ENCODE data around the gene DNAAF3. TPM values are rescaled to one million over a fixed set of nuclear protein-coding genes. Genes with fewer than 3 reads are reported as not detected.

Gene DNAAF3
- total RNA-seq, 4 donors from 2014 or later: 0.83 TPM; not detected in 3

DNA sequence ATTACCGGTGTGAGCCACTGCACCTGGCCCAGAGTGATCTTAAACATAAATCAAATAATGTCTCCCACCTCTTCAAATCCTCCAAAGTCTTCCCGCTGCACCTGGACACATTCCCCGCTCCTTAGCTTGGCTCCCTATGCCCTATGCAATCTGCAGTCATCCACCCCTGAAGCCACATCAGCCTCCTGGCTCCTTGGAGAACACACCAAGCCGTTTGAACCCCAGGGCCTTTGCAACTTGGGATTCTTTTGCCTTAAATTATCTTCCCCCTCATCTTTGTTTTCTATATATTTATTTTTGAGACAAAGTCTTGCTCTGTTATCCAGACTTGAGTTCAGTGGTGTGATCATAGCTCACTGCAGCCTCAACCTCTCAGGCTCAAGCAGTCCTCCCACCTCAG, 2.7 kb upstream of the DNAAF3 start:
- TF ChIP-seq POLR2A (IDR thresholded peaks at IDR 0.05; ENCODE audit: low read depth) (no peak), EP300 (IDR thresholded peaks at IDR 0.05) (no peak), POLR2AphosphoS5 (IDR thresholded peaks at IDR 0.05) (no peak)
- TF ChIP-seq, protein P1, sequence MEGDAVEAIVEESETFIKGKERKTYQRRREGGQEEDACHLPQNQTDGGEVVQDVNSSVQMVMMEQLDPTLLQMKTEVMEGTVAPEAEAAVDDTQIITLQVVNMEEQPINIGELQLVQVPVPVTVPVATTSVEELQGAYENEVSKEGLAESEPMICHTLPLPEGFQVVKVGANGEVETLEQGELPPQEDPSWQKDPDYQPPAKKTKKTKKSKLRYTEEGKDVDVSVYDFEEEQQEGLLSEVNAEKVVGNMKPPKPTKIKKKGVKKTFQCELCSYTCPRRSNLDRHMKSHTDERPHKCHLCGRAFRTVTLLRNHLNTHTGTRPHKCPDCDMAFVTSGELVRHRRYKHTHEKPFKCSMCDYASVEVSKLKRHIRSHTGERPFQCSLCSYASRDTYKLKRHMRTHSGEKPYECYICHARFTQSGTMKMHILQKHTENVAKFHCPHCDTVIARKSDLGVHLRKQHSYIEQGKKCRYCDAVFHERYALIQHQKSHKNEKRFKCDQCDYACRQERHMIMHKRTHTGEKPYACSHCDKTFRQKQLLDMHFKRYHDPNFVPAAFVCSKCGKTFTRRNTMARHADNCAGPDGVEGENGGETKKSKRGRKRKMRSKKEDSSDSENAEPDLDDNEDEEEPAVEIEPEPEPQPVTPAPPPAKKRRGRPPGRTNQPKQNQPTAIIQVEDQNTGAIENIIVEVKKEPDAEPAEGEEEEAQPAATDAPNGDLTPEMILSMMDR (IDR thresholded peaks at IDR 0.05): no peak
- no peak for DNase-seq (ENCODE audit: extremely low spot score)
- Histone ChIP-seq H3K4me1 (peaks cover 17 to 35% (median 30%) of the 10 kb centered on the region in 4 donors), H3K27ac (replicated peaks in 1 of 4) (no peak overlapping the region), H3K9me3 (no peaks in the 10 kb centered on the region), H3K4me3 (no peak overlapping the region), H3K27me3 (peaks cover 0 to 100% (median 74%) of the 10 kb centered on the region in 4 donors), H3K36me3 (no peaks in the 10 kb centered on the region)
- intact Hi-C loops (cut with DNase I): no loop called here
- WGBS: 77% methylated on average over 4 of the region's 4 CpGs

DNA sequence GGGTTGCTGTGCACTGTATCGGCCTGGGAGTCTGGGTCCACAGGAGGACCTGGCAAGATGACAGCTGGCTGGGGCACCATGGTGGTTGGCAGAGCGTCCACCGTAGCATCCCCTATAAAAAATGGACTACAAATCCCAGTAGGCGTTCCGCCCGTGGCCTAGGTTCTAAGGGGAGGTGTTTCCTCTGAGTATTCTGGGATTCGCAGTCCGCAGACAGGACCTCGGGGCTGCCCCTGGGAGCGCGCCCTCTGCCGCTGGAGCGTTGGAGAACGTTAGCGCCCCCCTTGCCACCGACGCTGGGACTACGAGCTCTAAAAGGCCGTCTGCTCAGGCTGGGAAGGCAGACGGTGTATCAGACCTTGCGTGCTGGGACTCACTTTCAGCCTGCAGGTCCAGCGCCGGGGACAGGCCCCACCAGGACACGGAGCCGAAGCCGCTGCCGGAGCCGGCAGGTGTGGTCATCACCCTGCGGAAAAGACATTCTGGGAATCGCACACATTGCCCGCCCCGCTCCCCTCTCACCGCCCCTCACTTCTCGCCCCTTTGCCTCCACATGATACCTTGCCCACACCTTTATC, 372 bp downstream of the DNAAF3 start:
- DNase-seq (ENCODE audit: extremely low spot score): no peak
- peak overlapping the region in 1 of 4 donors; percentile 36 for H3K27ac ChIP-seq (replicated peaks in 1 of 4)
- WGBS: 0% methylated on average over 5 of the region's 34 CpGs

DNA sequence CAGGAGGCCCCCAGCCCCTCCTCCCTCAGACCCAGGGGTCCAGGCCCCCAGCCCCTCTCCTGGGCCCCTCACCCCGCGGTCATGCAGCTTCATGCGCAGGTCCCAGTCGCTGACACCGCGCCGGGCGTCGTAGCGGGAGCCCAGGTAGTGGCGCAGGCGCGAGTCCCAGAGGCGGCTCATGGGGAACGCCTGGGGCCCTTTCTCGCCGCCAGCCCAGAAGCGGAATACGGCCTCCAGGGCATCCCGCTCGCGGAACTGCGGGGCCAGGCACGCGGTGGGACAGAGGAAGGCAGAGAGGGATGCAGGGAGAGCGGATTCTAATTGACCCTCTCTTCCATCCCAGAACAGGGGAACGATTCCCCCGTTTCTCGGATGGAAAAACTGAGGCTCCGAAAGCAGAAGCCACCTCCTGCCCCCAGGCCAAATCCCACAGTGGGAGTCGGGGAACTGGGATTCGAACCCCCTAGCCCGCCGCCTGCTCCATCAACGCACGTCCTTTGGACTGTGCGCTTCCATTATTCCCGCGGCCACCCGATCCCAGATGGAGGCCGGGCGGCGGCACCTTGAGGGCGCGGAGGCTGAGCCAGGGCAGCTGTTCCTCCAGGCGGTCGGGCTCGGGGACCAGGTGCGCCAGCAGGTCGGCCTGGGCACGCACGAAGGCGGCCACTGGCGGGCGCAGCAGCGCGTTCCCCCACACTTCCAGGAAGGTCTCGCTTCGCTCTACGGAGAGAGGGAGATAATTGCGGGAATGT, 4.7 kb downstream of the DNAAF3 start:
- WGBS: 20% methylated on average over 45 of the region's 61 CpGs

More for the DNA sequence above, 372 bp downstream of the DNAAF3 start:
- H3K36me3 ChIP-seq: no peaks in the 10 kb centered on the region
- H3K27me3 ChIP-seq: peaks cover 3 to 100% (median 67%) of the 10 kb centered on the region in 4 donors
- TF ChIP-seq, protein P1 (IDR thresholded peaks at IDR 0.05): no peak
- TF ChIP-seq EP300 (IDR thresholded peaks at IDR 0.05): no peak
- no peak for TF ChIP-seq POLR2AphosphoS5 (IDR thresholded peaks at IDR 0.05)
- TF ChIP-seq POLR2A (IDR thresholded peaks at IDR 0.05; ENCODE audit: low read depth): no peak
- peak overlapping the region; percentile 36 to 60 (median 44) for H3K4me3 ChIP-seq
- H3K4me1 ChIP-seq: peaks cover 6 to 24% (median 18%) of the 10 kb centered on the region in 4 donors
- H3K9me3 ChIP-seq: no peaks in the 10 kb centered on the region
- intact Hi-C loops (cut with DNase I): no loop called here

DNA sequence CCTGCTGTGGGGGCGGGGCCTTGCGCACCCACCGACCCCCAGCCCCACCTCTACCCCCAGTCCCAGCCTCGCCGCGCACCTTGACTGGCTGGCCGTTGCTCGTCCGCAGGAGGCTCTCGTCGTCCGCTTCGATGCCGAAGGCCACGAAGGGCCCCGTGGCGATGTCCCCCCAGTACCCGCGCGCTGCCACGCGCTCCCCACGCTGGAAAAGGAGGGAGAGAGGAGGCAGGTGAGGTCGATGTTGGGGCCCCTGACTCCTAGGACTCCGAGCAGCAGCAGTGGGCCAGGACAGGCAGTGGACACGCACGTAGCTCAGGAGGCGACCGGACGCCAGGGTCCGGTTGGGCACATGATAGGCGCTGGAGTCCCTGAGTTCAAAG, 5.4 kb downstream of the DNAAF3 start:
- no peak for DNase-seq (ENCODE audit: extremely low spot score)
- intact Hi-C loops (cut with DNase I): no loop called here
- no peak overlapping the region for H3K27ac ChIP-seq (replicated peaks in 1 of 4)
- H3K9me3 ChIP-seq: no peaks in the 10 kb centered on the region
- no CpG with 5 or more reads among the region's 32 CpGs for WGBS
- no peak for TF ChIP-seq POLR2AphosphoS5 (IDR thresholded peaks at IDR 0.05)
- TF ChIP-seq POLR2A (IDR thresholded peaks at IDR 0.05; ENCODE audit: low read depth): no peak
- TF ChIP-seq EP300 (IDR thresholded peaks at IDR 0.05): no peak
- TF ChIP-seq, protein P1 (IDR thresholded peaks at IDR 0.05): no peak
- H3K27me3 ChIP-seq: peaks cover 3 to 100% (median 65%) of the 10 kb centered on the region in 4 donors
- no peaks in the 10 kb centered on the region for H3K36me3 ChIP-seq
- peaks cover 15 to 33% (median 27%) of the 10 kb centered on the region in 4 donors for H3K4me1 ChIP-seq
- H3K4me3 ChIP-seq: no peak overlapping the region

More for the DNA sequence above, 4.7 kb downstream of the DNAAF3 start:
- no peak for DNase-seq (ENCODE audit: extremely low spot score)
- Histone ChIP-seq H3K4me3 (no peak overlapping the region), H3K36me3 (no peaks in the 10 kb centered on the region), H3K27me3 (peaks cover 3 to 100% (median 65%) of the 10 kb centered on the region in 4 donors), H3K27ac (replicated peaks in 1 of 4) (no peak overlapping the region), H3K9me3 (no peaks in the 10 kb centered on the region), H3K4me1 (peaks cover 16 to 33% (median 27%) of the 10 kb centered on the region in 4 donors)
- intact Hi-C loops (cut with DNase I): no loop called here
- TF ChIP-seq, protein P1 (IDR thresholded peaks at IDR 0.05): no peak
- TF ChIP-seq POLR2AphosphoS5 (IDR thresholded peaks at IDR 0.05) (no peak), POLR2A (IDR thresholded peaks at IDR 0.05; ENCODE audit: low read depth) (no peak), EP300 (IDR thresholded peaks at IDR 0.05) (no peak)

Data from esophagus muscularis mucosa (tissue), 4 donors.